Measurements from ENCODE around the gene GSTT2B. TPM values are rescaled to one million over a fixed set of nuclear protein-coding genes. Genes with fewer than 3 reads are reported as not detected.

Gene GSTT2B
- total and polyA plus RNA-seq, 2 of the 8 experiments (the other 6 are each of a cell fraction or from before 2014, with no cell fraction given): 6.3 to 13.3 TPM

DNA sequence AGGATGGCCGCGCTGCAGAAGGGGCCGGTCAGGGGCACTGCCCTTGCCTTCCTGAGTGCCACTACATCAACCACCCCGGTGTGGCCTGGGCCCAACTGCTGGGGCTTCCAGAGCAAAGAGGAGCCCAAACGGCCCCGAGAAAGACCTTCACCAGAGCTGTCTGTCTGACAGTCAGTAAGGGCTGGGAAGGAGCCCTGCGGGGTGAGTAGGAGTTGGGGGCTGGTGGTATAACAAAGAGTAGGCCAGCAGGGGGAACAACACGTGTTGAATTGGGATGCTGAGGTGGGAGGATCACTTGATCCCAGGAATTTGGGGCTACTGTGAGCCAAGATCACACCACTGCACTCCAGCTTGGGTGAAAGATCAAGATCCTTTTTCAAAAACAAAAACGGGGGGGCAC, 40.3 kb upstream of the GSTT2B start (continued):
- TF ChIP-seq HDAC6 (IDR thresholded peaks at IDR 0.05; ENCODE audit: low read depth, low read length) (no peak), KDM1A (IDR thresholded peaks at IDR 0.05; ENCODE audit: borderline replicate concordance, low read length) (no peak), CTBP2 (IDR thresholded peaks at IDR 0.05; ENCODE audit: borderline replicate concordance, insufficient read depth, insufficient read length, low read length) (no peak), YY1 (IDR thresholded peaks at IDR 0.05; ENCODE audit: low read depth, low read length) (no peak), GTF2F1 (IDR thresholded peaks at IDR 0.05; ENCODE audit: borderline replicate concordance, low read depth, low read length) (no peak), RBBP5 (IDR thresholded peaks at IDR 0.05; ENCODE audit: borderline replicate concordance, low read depth, low read length) (no peak), CEBPB (IDR thresholded peaks at IDR 0.05; ENCODE audit: low read depth, low read length) (no peak)
- TF ChIP-seq, protein P1, sequence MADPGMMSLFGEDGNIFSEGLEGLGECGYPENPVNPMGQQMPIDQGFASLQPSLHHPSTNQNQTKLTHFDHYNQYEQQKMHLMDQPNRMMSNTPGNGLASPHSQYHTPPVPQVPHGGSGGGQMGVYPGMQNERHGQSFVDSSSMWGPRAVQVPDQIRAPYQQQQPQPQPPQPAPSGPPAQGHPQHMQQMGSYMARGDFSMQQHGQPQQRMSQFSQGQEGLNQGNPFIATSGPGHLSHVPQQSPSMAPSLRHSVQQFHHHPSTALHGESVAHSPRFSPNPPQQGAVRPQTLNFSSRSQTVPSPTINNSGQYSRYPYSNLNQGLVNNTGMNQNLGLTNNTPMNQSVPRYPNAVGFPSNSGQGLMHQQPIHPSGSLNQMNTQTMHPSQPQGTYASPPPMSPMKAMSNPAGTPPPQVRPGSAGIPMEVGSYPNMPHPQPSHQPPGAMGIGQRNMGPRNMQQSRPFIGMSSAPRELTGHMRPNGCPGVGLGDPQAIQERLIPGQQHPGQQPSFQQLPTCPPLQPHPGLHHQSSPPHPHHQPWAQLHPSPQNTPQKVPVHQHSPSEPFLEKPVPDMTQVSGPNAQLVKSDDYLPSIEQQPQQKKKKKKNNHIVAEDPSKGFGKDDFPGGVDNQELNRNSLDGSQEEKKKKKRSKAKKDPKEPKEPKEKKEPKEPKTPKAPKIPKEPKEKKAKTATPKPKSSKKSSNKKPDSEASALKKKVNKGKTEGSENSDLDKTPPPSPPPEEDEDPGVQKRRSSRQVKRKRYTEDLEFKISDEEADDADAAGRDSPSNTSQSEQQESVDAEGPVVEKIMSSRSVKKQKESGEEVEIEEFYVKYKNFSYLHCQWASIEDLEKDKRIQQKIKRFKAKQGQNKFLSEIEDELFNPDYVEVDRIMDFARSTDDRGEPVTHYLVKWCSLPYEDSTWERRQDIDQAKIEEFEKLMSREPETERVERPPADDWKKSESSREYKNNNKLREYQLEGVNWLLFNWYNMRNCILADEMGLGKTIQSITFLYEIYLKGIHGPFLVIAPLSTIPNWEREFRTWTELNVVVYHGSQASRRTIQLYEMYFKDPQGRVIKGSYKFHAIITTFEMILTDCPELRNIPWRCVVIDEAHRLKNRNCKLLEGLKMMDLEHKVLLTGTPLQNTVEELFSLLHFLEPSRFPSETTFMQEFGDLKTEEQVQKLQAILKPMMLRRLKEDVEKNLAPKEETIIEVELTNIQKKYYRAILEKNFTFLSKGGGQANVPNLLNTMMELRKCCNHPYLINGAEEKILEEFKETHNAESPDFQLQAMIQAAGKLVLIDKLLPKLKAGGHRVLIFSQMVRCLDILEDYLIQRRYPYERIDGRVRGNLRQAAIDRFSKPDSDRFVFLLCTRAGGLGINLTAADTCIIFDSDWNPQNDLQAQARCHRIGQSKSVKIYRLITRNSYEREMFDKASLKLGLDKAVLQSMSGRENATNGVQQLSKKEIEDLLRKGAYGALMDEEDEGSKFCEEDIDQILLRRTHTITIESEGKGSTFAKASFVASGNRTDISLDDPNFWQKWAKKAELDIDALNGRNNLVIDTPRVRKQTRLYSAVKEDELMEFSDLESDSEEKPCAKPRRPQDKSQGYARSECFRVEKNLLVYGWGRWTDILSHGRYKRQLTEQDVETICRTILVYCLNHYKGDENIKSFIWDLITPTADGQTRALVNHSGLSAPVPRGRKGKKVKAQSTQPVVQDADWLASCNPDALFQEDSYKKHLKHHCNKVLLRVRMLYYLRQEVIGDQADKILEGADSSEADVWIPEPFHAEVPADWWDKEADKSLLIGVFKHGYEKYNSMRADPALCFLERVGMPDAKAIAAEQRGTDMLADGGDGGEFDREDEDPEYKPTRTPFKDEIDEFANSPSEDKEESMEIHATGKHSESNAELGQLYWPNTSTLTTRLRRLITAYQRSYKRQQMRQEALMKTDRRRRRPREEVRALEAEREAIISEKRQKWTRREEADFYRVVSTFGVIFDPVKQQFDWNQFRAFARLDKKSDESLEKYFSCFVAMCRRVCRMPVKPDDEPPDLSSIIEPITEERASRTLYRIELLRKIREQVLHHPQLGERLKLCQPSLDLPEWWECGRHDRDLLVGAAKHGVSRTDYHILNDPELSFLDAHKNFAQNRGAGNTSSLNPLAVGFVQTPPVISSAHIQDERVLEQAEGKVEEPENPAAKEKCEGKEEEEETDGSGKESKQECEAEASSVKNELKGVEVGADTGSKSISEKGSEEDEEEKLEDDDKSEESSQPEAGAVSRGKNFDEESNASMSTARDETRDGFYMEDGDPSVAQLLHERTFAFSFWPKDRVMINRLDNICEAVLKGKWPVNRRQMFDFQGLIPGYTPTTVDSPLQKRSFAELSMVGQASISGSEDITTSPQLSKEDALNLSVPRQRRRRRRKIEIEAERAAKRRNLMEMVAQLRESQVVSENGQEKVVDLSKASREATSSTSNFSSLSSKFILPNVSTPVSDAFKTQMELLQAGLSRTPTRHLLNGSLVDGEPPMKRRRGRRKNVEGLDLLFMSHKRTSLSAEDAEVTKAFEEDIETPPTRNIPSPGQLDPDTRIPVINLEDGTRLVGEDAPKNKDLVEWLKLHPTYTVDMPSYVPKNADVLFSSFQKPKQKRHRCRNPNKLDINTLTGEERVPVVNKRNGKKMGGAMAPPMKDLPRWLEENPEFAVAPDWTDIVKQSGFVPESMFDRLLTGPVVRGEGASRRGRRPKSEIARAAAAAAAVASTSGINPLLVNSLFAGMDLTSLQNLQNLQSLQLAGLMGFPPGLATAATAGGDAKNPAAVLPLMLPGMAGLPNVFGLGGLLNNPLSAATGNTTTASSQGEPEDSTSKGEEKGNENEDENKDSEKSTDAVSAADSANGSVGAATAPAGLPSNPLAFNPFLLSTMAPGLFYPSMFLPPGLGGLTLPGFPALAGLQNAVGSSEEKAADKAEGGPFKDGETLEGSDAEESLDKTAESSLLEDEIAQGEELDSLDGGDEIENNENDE (IDR thresholded peaks at IDR 0.05; ENCODE audit: insufficient replicate concordance, low read length): no peak
- TF ChIP-seq, protein P2, sequence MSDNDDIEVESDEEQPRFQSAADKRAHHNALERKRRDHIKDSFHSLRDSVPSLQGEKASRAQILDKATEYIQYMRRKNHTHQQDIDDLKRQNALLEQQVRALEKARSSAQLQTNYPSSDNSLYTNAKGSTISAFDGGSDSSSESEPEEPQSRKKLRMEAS (IDR thresholded peaks at IDR 0.05): peak; percentile 95
- TF ChIP-seq, protein P3, sequence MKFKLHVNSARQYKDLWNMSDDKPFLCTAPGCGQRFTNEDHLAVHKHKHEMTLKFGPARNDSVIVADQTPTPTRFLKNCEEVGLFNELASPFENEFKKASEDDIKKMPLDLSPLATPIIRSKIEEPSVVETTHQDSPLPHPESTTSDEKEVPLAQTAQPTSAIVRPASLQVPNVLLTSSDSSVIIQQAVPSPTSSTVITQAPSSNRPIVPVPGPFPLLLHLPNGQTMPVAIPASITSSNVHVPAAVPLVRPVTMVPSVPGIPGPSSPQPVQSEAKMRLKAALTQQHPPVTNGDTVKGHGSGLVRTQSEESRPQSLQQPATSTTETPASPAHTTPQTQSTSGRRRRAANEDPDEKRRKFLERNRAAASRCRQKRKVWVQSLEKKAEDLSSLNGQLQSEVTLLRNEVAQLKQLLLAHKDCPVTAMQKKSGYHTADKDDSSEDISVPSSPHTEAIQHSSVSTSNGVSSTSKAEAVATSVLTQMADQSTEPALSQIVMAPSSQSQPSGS (IDR thresholded peaks at IDR 0.05; ENCODE audit: low read length): no peak
